PC-9 (cell line): ENCODE measurements around the gene TNIK.

Source experiments
- CTCF ChIP-seq: fragments of 200-600 bp; sonication (generic); conservative IDR thresholded peaks from 2 replicates; pipeline ENCODE4 v1.6.1; 2017; ENCODE audit warnings: mixed run types, antibody characterized with exemption, mild to moderate bottlenecking, moderate library complexity
- EZH2 ChIP-seq: fragments of 200-600 bp; sonication (generic); IDR thresholded peaks from 2 replicates; pipeline ENCODE4 v1.8.0; 2017; ENCODE audit warnings: antibody characterized with exemption, low read depth

GRCh38 chr3:171193693-171194092 lies 266.5 kb downstream of the TNIK start:
- TF ChIP-seq CTCF (no peak), EZH2 (no peak)
